GM18499 (cell line): Measurements from ENCODE around the gene CACNA1I.
"Not testable (repeated sequence)": the region's sequence is repeated elsewhere in the genome, so short reads cannot be mapped to it uniquely, and the experiment has no call there.

Source experiments
- ATAC-seq: cut with Tn5 transposase; IDR thresholded peaks from one replicate; pipeline ENCODE4 v1.9.1; 2021; ENCODE audit warnings: moderate number of reproducible peaks; ENCODE audit not compliant: insufficient read depth, unreplicated experiment

CACNA1I gene

GRCh38 chr22:39728236-39728860 lies 157.8 kb downstream of the CACNA1I start:
- no peak for ATAC-seq

DNA sequence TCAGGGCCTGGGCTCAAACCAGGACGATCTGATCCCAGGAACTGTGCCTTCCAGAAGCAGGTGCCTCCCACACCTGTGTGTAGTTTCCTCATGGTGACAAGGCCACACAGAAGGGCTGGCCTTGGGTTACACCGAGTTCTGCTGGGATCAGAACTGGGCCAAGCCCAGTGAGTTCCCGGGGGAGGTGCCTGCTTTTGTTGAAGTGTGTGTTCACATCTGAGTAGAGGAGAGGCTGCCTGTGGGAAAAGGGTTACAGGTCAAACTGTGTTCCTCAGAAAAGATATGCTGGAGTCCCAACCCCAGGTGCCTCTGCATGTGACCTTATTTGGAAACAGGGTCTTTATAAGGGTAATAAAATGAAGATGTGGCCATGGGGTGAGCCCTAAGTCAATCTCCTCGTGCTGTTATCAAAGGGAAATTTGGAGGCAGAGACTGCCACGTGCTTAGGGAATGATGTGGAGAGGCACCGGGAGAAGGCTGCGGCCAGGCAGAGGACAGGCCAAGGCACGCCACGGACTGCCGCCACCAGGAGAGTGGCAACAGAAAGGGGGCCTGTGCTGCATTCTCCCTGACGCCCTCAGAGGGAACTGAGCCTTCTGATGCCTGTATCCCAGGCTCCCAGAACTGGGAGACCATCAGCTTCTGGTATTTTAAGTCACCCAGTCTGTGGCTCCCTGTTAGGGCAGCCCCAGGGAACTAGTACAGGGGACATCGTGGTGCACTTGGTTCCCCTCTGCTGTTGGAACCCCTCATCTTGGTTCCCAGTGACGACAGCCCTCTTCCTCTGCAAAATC lies 158.8 kb downstream of the CACNA1I start:
- ATAC-seq: no peak

DNA sequence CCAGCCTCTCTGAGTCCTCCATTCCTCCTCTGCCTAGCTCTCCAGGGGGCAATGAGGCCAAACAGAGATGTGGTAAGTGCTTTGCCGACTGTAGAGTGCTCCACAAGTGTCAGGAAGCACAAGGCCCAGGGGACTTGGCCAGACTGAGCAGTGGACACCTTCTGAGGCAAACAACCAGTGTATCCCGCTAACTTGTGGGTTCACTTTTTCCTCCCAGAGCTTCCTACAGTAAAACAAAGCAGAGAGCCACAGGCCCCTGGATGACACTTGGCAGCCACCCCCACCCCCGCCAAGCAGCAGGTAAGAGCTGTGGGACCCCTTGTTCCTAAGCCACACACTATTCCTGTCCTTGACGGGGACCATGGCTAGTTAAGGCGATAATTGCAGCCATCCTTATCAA lies 160.9 kb downstream of the CACNA1I start:
- no peak for ATAC-seq

- no peak for ATAC-seq
Observed at GRCh38 chr22:39731881-39732555, 161.5 kb downstream of the CACNA1I start.

DNA sequence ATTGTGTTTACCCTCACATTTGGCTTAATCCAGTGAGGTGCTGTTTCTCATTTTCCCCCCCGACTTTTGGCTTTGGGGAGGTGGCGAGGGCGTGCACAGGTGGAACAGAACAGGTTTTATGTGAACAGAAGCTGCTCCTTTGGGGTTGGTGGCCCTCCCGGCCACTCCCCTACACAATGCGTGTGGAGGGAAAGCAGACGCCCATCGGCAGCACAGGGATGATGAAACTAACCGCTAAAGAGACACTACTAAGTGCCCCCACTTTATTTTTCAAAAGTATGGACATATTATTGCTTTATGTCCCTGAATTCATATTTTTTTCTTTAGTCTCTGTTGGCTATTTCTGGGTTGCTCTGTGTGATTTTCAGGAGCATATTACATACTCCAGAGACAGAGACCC lies 162.1 kb downstream of the CACNA1I start:
- ATAC-seq: no peak

GRCh38 chr22:39733191-39733590 lies 162.6 kb downstream of the CACNA1I start:
- ATAC-seq: no peak

GRCh38 chr22:39734046-39734445 lies 163.5 kb downstream of the CACNA1I start:
- not testable (repeated sequence) for ATAC-seq

- ATAC-seq: no peak
Observed at GRCh38 chr22:39734866-39735265, 164.3 kb downstream of the CACNA1I start.

DNA sequence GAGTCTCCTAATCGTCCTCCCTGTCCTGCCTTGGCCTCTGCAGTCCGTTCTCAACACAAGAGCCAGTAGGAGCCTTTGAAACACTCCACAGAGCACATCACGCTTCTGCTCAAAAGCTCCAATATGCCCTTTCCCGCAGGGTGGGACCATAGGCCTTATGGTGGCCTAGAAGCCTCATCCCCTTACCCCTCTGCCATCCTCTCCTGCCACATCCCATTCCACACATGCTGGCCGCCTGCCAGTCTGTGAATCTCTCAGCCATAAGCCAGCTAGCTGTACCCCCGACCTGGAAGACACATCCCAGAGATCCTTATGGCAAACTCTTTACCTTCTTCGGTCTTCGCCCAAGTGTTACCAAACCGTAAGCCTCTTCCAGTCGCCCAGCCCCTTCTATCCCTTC lies 165.2 kb downstream of the CACNA1I start:
- ATAC-seq: no peak

DNA sequence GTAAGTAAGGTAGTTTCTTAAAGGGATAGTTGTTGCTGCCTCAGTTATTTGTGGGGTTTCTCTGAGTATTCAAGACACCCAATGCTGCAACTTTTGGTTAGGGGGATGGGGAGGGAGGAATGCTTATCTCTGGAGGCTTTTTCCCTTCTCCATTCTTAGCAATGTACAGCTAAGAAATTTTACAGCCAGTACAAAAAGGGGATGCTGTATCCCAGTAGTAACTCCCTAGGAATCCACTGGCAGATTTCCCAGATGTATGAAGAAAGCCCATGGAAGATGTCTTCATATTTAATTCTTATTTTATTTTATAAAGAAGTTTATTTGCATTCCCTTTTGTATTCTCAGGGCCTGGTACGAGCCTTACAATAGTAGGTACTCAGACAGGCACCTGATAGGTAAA lies 168.2 kb downstream of the CACNA1I start:
- ATAC-seq: no peak
